Endothelial cell of umbilical vein (primary cell): ENCODE measurements around the gene MACROD2. TPM values are rescaled to one million over a fixed set of nuclear protein-coding genes. Genes with fewer than 3 reads are reported as not detected.

ENCODE experiments used
- BruUV-seq: library from RNA; stranded (reverse); fragments of 400-500 nt; replicated peaks from 2 replicates; lab custom pipeline; 2021; lab: Mats Ljungman, UMichigan
- CTCF ChIA-PET: fragments of 300-600, 350-600 bp; sonication (Branson Sonifier 250); formaldehyde crosslinking; loops from one replicate; lab custom pipeline; 2021; ENCODE audit warnings: antibody characterized with exemption, inconsistent platforms; lab: Charles Lee
- POLR2A ChIA-PET: fragments of 300-600, 350-600 bp; sonication (Branson Sonifier 250); formaldehyde crosslinking; loops from one replicate; lab custom pipeline; 2021; ENCODE audit warnings: antibody characterized with exemption, inconsistent platforms; lab: Charles Lee
- DNase-seq: peaks from one replicate; pipeline ENCODE4 v3.0.0-alpha.2; 2011; ENCODE audit warnings: low read depth, low spot score
- FAIRE-seq: peaks from 2 replicates; lab custom pipeline; 2011; peaks lifted over from hg19 to GRCh38; lab: Jason Lieb, UNC
- H2AFZ ChIP-seq: 2 replicates; pipeline ENCODE4 v1.6.0; 2012; ENCODE audit warnings: low read depth, low read length, control low read depth, inconsistent platforms
- H3K27ac ChIP-seq: 2 replicates; pipeline ENCODE4 v1.5.1; 2011; ENCODE audit warnings: low read depth, mild to moderate bottlenecking, control low read depth, low read length, moderate library complexity; ENCODE audit not compliant: insufficient read depth
- H3K27me3 ChIP-seq, 2 experiments: 2 replicates each; pipeline versions ENCODE4 v1.6.0 to v1.6.1; 2011; ENCODE audit warnings: low read length in 2 of 2, mixed read lengths in 1 of 2; ENCODE audit not compliant: control insufficient read depth in 2 of 2, insufficient read depth in 2 of 2
- H3K36me3 ChIP-seq, 2 experiments: 2 replicates in 1 of 2; 3 replicates in 1 of 2; pipeline ENCODE4 v1.5.1; 2011; ENCODE audit warnings: low read length in 2 of 2, mild to moderate bottlenecking in 1 of 2, moderate library complexity in 1 of 2; ENCODE audit not compliant: control insufficient read depth in 2 of 2, insufficient read depth in 2 of 2; ENCODE audit errors: extremely low read depth in 1 of 2
- H3K4me1 ChIP-seq: 3 replicates; pipeline ENCODE4 v1.5.1; 2011; ENCODE audit warnings: mild to moderate bottlenecking, low read length; ENCODE audit not compliant: control insufficient read depth, insufficient read depth; ENCODE audit errors: extremely low read depth
- H3K4me2 ChIP-seq: 2 replicates; pipeline ENCODE4 v1.6.1; 2011; ENCODE audit warnings: low read length, control low read depth, mixed read lengths; ENCODE audit not compliant: insufficient read depth
- H3K4me3 ChIP-seq, 3 experiments: fragments of 200-600 bp in 1 of 3; sonication (generic), shearing (Covaris generic) in 1 of 3; replicated peaks in 1 of 3; 2 replicates each; pipeline ENCODE4 v1.5.1; 2011 to 2016; ENCODE audit warnings: control low read depth in 3 of 3, low read length in 3 of 3, mild to moderate bottlenecking in 2 of 3, inconsistent platforms in 1 of 3, low read depth in 1 of 3, moderate library complexity in 1 of 3; ENCODE audit not compliant: insufficient read depth in 1 of 3
- H3K79me2 ChIP-seq: 2 replicates; pipeline ENCODE4 v1.6.0; 2012; ENCODE audit warnings: low read length, inconsistent platforms; ENCODE audit not compliant: control insufficient read depth, insufficient read depth
- H3K9ac ChIP-seq: replicated peaks from 2 replicates; pipeline ENCODE3; 2011; ENCODE audit warnings: low read length, control low read depth; ENCODE audit not compliant: insufficient read depth; ENCODE audit errors: extremely low read depth
- H3K9me1 ChIP-seq: replicated peaks from 3 replicates; pipeline ENCODE4 v1.6.0; 2011; ENCODE audit warnings: mild to moderate bottlenecking, low read length; ENCODE audit not compliant: control insufficient read depth, insufficient read depth; ENCODE audit errors: extremely low read depth
- H3K9me3 ChIP-seq: replicated peaks from 2 replicates; pipeline ENCODE4 v1.5.1; 2012; ENCODE audit warnings: low read length, inconsistent platforms; ENCODE audit not compliant: control insufficient read depth, insufficient read depth
- H4K20me1 ChIP-seq: replicated peaks from 2 replicates; pipeline ENCODE3; 2011; ENCODE audit warnings: mild to moderate bottlenecking, low read length; ENCODE audit not compliant: control insufficient read depth, insufficient read depth; ENCODE audit errors: extremely low read depth
- CTCF ChIP-seq, 2 donors: IDR thresholded peaks; 1 replicate in 1 of 2; 2 replicates in 1 of 2; pipeline ENCODE4 v1.5.1; 2011; ENCODE audit warnings: low read length in 2 of 2, mild to moderate bottlenecking in 2 of 2, moderate library complexity in 2 of 2, control low read depth in 1 of 2, inconsistent platforms in 1 of 2, low read depth in 1 of 2; ENCODE audit not compliant: insufficient read depth in 1 of 2; ENCODE audit errors: extremely low read depth in 1 of 2
- EZH2 ChIP-seq: IDR thresholded peaks from 2 replicates; pipeline ENCODE4 v1.6.1; 2012; ENCODE audit warnings: borderline replicate concordance, low read depth, mild to moderate bottlenecking, moderate library complexity, low read length, inconsistent platforms; ENCODE audit not compliant: severe bottlenecking
- FOS ChIP-seq: IDR thresholded peaks from 2 replicates; pipeline ENCODE4 v1.6.1; 2011; ENCODE audit warnings: mild to moderate bottlenecking, low read length, moderate library complexity, borderline replicate concordance; ENCODE audit not compliant: insufficient read depth
- GATA2 ChIP-seq: IDR thresholded peaks from 2 replicates; pipeline ENCODE4 v1.7.0; 2011; ENCODE audit warnings: low read depth, mild to moderate bottlenecking, moderate library complexity, mixed read lengths, low read length; ENCODE audit not compliant: insufficient read length, insufficient read depth
- JUN ChIP-seq: IDR thresholded peaks from 2 replicates; pipeline ENCODE4 v1.6.1; 2011; ENCODE audit warnings: borderline replicate concordance, low read depth; ENCODE audit not compliant: insufficient read length, insufficient read depth
- MAX ChIP-seq: IDR thresholded peaks from 2 replicates; pipeline ENCODE4 v1.6.1; 2011; ENCODE audit not compliant: insufficient read depth, insufficient read length
- MYC ChIP-seq: IDR thresholded peaks from one replicate; pipeline ENCODE4 v1.6.1; 2011; ENCODE audit warnings: mild to moderate bottlenecking, low read depth, low read length
- POLR2A ChIP-seq: IDR thresholded peaks from 2 replicates; pipeline ENCODE4 v1.6.1; 2012; ENCODE audit warnings: low read depth, mild to moderate bottlenecking, control low read depth, low read length
- POLR2AphosphoS5 ChIP-seq: IDR thresholded peaks from 2 replicates; pipeline ENCODE4 v1.6.1; 2012; ENCODE audit warnings: low read depth, mild to moderate bottlenecking, control low read depth, low read length, moderate library complexity; ENCODE audit not compliant: insufficient read depth
- dilution Hi-C: fragments of 300-500 bp; cut with MboI; formaldehyde crosslinking; loops from one replicate; pipeline ENCODE4 v1.15.0; 2019; ENCODE audit warnings: low sequenced_read_pairs; ENCODE audit not compliant: extremely low pct_ligation_motif_present
- intact Hi-C: fragments of 100-400 bp; cut with micrococcal nuclease; formaldehyde crosslinking; loops from one replicate; pipeline ENCODE4 v1.10.0; 2022
- polyA plus RNA-seq, 4 experiments: library from polyadenylated mRNA; depleted of rRNA in 3 of 4; stranded (reverse) in 3 of 4; unstranded in 1 of 4; fragments of >200 nt; gene quantifications; 2 replicates each; pipeline versions ENCODE4 v1.2.1 to v1.2.3, GENCODE V29; 2011 to 2012; ENCODE audit warnings: missing spikeins in 1 of 4
- total RNA-seq: library from RNA; stranded (reverse); gene quantifications from 2 replicates; pipeline ENCODE4 v1.2.3, GENCODE V29; 2021

Gene MACROD2
- total and polyA plus RNA-seq, 2 donors (not counting 3 experiments of a cell fraction or from before 2014, with no cell fraction given), result 0.11 to 0.73 TPM

- Histone ChIP-seq H3K4me2 (no peak overlapping the region), H3K79me2 (no peaks in the 10 kb centered on the region), H3K9ac (no peak overlapping the region), H3K4me1 (no peaks in the 10 kb centered on the region), H3K27ac (no peak overlapping the region), H3K36me3 (no peaks in the 10 kb centered on the region), H3K4me3 (no peak overlapping the region), H3K9me3 (no peaks in the 10 kb centered on the region), H2AFZ (no peak overlapping the region), H3K27me3 (no peaks in the 10 kb centered on the region), H3K9me1 (no peaks in the 10 kb centered on the region), H4K20me1 (no peaks in the 10 kb centered on the region)
- DNase-seq (no peak), FAIRE-seq (no peak)
- ChIA-PET CTCF (interaction anchor here (1.2 to 1.6 kb wide), 2 partner anchors 11 to 16 kb away, joined by 3 to 4 read pairs; no protein-coding TSS in a partner anchor), POLR2A (no interaction called here)
- BruUV-seq, result no TSS peak
- intact Hi-C loops, result no loop called here
- TF ChIP-seq MYC (no peak), CTCF (IDR thresholded peaks at IDR 0.05; ENCODE audit: extremely low read depth in 1 of 2, insufficient read depth in 1 of 2, low read depth in 1 of 2, low read length in 2 of 2) (no peak), MAX (no peak), EZH2 (no peak), POLR2AphosphoS5 (no peak), FOS (no peak), JUN (no peak), POLR2A (no peak), GATA2 (no peak)
- dilution Hi-C loops, result no loop called here
Measured at GRCh38 chr20:15179381-15179780, 1184.1 kb downstream of the MACROD2 start.
